Measurements from ENCODE around the gene COL6A2.

The COL6A2 gene

DNA sequence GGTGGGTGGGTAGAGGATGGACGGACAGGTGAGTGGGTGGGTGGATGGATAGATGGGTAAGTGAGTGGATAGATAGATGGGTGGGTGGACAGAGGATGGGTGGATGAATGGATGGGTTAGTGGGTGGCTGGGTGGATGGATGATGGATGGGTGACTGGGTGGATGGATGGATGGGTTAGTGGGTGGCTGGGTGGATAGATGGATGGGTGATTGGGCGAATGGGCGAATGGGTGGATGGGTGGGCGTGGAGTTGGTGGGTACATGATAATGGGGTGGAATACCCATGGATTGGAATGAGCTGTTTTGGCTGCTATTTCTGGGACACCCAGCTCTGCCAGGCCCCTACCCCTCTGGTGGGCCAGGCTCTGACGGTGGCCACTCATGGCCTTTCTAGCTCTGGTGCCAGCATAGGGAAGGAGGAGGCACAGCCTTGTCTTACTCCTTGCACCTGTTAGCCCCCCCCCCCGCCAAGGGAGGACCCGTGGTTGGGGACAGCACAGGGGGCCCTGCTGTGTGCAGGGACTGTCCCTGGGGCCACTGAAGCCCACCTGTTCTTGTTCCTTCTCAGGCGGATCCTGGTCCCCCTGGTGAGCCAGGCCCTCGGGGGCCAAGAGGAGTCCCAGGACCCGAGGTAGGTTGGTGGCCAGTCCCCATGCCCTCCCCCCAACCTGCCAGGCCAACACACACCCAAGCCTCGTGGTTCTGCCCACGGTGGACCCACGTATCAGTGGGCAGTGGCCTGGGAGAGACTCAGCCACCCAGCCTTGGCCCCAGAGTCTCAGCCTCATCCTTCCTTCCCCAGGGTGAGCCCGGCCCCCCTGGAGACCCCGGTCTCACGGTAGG lies 26.4 kb downstream of the COL6A2 start:
- no peak for DNase-seq

DNA sequence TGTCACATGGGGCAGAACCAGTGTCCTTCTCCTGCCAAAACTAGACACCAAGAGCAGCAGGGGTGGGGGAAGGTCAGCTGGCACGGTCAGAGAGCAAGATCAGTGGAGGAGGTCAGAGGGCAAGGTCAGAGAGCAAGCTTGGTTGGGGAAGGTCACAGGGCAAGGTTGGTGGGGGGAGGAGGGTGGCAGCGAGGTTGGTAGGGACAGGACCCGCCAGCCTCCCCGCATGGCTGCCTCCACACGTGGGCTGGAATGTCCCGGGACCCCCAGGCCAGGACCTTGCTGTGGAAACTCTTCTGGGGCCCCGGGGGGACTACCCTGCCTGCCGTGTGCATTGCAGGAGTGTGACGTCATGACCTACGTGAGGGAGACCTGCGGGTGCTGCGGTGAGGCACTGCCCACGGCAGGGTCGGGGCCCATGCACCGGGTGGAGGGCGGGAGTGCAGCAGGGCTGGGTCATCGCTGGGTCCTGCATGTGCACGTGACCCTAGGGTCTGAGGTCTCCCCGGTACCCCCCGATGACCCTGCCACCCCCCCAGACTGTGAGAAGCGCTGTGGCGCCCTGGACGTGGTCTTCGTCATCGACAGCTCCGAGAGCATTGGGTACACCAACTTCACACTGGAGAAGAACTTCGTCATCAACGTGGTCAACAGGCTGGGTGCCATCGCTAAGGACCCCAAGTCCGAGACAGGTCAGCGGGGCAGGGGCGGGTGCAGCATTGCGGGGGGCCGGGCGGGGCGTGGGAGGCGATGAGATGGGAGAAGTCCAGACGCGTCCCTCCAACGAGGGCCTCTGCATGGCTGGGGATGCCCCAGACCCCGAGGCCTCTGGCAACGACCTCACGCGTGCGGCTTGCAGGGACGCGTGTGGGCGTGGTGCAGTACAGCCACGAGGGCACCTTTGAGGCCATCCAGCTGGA lies 27.3 kb downstream of the COL6A2 start:
- DNase-seq, result no peak

DNA sequence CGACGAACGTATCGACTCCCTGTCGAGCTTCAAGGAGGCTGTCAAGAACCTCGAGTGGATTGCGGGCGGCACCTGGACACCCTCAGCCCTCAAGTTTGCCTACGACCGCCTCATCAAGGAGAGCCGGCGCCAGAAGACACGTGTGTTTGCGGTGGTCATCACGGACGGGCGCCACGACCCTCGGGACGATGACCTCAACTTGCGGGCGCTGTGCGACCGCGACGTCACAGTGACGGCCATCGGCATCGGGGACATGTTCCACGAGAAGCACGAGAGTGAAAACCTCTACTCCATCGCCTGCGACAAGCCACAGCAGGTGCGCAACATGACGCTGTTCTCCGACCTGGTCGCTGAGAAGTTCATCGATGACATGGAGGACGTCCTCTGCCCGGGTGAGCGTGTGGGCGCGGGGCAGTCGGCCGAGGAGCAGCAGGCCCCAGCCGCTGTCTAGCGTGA lies 28.0 kb downstream of the COL6A2 start:
- DNase-seq, result no peak

DNA sequence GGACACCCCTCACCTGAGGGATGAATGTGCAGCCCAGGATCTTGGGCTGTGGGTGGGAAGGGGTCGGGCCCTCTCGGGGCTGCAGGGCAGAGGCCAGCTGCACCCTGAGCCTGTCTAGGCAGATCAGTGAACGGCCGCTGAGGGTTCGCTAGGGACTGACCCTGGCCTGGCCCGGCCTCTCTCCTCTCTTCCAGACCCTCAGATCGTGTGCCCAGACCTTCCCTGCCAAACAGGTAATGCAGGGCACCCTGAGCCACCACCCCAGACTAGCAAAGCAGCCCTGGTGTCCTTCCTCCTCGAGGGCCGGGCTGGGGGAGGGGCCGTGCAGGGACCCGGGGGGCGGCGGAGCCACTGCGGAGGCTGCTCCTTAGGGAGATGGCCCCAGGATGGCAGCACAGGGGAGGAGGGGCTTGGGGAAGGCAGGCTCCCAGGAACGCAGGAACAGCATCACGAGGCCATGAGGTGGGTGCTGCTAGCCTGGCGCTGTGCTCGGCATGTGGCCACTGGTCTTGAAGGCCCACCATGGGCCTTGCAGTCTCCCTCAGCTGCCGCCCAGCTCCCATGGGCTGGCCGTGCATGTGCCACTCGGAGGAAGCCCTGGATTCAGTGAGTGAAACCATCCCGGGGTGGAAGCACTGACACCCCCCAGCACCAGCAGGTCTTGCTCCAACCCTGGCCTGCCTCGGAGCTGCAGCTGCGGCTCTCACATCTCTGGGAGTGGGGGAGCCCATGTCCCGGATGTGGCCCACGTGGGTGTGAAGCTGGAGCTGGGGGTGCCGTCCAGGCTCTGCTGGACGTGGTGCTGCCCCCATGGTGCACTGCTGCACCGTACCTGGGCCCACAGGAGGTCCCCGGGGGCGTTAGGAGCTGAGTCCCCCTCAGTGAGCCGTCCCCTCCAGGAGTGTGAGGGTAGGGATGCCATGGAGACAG lies 28.7 kb downstream of the COL6A2 start:
- no peak for DNase-seq

DNA sequence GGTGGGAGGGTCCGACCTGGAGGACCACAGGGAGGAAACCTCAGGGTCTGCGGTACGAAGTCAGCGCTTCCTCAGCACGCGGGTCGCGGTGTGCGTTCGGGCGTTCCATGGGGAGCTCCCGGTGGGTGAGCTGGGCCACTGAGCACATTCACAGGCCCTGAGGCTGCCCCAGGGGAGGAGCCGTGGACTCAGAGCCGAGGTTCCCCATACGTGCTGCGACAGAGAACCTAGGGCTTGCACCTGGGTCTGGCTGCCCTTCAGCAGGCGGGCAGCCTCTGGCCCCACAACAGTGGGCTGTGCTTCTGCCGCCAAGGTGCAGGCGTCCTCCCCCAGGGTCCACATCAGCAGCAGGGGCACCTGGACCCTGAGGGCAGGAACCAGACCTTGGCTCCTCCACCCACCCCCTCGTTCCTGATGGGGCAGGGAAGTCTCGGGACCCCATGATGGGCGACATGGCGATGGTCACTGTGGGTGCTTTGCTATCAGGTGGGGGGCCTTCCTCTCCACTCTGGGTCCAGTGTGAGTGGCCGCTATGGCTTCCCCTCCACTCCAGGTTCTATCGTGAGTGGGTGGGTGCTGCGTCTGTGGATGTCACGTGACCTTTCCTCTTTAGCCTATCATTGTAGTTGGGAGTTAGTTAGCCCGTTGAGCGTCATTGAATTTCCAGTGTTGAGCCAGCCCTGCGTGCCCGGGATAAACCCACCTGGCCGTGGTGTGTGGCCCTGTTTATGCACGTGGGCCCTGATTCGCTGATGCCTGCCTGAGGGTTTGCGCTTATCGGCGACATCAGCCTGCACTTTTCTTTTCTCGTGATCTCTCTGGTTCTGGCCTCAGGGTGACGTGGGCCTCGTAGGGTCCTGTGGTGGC lies 29.6 kb downstream of the COL6A2 start:
- DNase-seq, result no peak

DNA sequence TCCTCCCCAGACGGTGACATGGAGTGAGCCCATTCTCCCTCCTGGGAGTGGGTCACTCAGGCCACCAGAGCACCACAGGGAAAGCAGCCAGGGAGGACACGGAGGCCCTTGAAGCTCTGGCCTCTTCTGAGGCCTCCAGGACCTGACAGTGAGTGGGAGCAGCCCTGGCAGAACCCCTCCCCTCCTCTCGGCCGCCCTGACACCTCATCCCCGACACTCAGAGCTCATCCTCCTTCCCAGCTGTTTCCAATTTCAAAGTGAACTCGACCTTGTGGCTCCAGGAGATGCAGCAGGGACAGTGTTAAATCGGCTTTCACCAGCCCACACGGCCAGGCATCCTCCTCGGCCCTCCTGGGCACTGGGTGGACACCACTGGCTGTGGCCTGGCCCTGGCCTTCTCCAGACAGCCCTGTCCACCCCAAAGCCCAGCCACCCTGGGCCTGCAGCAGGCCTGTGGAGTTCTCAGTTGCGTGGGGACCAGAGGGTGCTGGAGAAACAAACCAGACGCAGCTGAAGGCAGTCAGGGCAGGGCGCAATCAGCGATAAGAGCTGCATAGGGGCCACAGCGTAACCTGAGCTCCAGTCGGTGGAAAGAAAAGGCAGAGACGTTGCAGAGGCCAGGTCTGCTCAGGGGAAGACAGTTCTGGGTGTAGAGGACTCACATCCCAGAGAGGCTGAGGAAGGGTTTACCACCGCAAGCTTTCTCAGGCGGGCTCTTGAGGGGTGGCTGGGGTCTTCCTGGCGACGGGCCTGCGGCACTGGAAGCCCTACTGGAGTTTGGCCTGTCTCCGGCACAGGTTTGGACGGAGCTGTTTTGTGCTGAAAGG lies 30.4 kb downstream of the COL6A2 start:
- no peak for DNase-seq

DNA sequence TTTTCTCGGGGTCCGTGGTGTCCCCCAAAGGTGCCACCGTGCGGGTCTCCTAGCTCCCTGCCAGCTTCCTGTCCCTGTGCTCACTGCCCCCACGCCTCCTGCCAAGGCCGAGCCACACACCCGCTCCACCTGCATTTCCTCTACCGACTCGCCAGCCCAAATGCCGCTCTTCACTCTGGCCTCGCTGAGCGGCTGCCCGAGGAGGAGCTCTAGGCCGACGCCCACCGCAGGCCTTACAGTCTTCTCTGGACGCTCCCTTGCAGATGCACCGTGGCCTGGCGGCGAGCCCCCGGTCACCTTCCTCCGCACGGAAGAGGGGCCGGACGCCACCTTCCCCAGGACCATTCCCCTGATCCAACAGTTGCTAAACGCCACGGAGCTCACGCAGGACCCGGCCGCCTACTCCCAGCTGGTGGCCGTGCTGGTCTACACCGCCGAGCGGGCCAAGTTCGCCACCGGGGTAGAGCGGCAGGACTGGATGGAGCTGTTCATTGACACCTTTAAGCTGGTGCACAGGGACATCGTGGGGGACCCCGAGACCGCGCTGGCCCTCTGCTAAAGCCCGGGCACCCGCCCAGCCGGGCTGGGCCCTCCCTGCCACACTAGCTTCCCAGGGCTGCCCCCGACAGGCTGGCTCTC lies 31.1 kb downstream of the COL6A2 start:
- no peak for DNase-seq

DNA sequence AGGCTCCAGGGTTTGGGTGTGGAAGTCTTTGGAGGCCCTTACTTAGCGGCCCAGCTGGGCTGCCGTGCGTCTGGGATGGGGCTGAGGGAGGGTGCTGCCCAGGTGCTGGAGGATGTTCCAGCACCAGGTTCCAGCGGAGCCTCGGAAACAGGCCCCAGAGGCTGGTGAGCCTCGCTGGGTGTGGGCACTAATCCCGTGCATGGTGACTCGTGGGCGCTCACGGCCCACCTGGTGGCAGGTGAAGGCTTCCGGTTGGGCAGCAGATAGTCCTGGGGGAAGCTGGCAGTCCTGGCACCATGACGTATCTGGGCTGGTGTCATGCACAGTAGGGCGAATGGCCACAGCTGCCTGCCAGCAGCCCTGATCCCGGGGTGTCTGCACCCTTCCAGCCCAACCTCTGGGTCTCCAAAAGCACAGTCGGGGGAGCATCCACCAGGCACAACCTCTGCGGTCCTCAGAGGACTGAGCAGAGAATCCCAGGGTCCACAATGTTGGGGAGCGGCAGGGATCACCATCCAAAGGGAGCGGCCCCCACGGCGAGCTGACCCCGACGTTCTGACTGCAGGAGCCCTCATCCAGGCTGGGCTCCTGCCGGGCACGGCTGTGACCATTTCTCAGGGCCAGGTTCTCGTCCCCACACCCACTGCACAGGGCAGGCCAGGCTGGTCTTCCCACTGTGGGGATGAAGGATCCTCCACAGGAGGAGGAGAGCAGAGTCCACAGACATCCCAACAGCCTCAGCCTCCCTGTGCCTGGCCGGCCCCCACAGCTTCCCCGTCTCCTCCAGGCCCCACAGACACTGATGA lies 32.1 kb downstream of the COL6A2 start:
- no peak for DNase-seq

DNA sequence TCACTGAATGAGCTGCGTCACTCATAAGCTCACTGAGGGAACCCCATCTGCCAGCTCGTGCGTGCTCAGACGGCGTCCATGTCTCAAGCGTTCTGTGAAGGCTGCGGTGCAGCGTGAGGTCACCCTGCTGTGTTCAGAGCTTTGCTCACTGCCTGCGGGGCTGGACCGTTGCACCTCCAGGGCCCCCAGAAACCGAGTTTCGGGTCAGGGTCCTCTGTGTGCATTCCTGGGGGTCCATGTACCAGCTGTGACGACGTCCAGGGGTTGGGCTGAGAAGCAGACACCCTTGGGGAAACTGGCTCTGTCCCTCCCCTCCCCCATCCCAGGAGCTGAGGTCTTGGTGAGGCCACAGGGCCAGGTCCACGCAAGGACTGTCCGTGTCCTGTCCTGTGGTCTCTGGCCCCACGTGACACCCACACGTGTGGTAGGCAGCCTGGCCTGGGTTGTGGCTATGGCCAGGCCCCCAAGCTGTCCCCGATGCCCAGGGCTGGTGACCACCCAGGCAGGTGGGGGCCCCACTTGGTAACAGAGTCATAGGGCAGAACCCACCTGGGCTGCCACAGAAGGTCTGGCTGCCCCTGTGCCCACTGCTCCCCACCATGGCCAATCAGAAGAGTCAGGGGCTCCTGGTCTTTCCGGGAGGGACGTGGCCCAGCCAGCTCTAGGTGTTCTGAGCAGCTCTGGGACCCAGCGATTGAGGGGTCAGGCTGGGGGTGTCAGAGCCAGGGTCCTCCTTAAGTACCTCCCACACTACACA lies 33.1 kb downstream of the COL6A2 start:
- DNase-seq, result no peak

DNA sequence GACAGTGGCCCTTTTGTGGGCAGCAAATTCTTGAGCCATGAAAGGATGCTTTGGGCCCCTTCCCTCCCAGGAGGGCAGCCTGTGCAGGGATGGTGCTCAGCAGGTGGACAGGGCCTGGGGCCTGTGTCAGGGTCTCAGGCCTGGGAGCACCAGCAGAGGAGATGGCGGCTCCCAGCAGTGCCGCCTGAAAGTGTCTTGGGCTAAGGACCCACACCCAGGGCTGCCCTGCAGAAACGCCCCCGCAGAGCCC lies 33.6 kb downstream of the COL6A2 start:
- no peak for DNase-seq

DNA sequence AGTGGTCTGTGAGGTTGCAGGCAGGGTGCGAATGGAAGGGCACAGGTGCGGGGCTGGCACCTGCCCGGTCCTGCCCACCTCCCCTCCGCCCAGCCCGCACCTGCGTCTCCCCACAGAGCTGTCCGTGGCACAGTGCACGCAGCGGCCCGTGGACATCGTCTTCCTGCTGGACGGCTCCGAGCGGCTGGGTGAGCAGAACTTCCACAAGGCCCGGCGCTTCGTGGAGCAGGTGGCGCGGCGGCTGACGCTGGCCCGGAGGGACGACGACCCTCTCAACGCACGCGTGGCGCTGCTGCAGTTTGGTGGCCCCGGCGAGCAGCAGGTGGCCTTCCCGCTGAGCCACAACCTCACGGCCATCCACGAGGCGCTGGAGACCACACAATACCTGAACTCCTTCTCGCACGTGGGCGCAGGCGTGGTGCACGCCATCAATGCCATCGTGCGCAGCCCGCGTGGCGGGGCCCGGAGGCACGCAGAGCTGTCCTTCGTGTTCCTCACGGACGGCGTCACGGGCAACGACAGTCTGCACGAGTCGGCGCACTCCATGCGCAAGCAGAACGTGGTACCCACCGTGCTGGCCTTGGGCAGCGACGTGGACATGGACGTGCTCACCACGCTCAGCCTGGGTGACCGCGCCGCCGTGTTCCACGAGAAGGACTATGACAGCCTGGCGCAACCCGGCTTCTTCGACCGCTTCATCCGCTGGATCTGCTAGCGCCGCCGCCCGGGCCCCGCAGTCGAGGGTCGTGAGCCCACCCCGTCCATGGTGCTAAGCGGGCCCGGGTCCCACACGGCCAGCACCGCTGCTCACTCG lies 34.1 kb downstream of the COL6A2 start:
- DNase-seq, result no peak

DNA sequence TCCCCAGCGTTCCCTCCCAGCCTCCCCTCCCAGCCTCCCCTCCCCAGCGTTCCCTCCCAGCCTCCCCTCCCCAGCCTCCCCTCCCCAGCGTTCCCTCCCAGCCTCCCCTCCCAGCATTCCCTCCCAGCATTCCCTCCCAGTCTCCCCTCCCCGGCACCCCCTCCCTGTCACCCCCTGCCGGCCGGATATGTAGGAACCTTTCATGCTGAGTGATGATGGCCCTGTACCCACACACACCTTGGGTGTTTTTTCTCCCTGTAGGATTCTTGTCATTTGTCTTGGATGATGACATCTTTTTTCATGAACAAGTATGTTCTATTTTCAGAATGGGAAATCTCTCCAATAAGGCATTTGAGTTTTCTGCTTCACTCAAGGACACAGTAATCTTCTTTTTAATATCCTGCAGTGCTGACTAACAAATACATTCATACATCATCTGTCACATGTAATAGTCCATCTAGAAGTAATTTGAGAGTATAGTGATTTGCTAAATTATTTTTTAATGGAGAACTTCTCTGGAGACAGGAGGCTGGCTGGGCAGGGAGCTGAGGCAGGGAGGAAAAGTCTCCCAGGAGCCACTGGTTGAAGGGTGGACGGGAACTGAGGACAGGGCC lies 38.0 kb downstream of the COL6A2 start:
- DNase-seq, result no peak

DNA sequence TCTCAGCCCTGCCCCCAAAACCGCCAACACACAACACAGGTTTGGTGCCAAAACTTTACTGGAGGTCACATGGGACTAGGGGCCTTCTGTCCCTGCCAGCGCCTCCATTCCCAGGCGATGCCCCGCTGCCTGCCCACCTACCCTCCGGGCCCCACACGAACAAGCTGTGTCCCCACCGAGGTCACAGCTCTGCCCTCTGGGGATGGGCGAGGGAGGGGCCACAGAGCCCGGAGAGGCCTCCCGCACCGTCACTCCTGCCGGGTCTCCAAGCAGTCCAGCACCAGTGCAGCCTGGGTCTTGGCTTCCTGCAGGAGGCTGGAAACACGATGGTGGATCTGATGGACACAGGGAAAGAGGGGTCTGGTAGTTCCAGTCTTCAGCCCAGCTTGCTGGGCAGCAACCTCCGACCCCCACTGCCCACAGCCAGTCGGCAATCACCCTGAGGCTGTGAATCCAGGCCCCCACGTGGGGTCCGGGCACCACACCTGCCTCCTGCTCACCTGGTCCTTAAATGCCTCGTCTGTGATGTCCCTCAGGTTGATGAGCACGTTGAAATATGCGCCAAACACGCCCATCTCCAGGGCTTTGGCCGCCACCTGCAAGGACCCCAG lies 38.9 kb downstream of the COL6A2 start:
- DNase-seq, result no peak

DNA sequence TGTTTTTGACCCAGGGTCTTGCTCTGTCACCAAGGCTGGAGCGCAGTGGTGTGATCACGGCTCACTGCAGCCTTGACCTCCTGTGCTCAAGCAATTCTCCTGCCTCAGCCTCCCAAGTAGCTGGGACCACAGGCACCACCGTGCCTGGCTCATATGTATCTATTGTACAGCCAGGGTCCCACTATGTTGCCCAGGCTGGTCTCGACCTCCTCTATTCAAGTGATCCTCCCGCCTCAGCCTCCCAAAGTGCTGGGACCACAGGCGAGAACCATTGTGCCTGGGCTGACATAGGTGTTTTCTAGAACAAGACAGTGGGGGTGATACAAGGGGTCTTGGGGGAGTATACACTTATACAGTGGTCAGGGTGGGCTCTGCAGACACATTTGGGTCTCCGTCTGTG lies 40.0 kb downstream of the COL6A2 start:
- no peak for DNase-seq

DNA sequence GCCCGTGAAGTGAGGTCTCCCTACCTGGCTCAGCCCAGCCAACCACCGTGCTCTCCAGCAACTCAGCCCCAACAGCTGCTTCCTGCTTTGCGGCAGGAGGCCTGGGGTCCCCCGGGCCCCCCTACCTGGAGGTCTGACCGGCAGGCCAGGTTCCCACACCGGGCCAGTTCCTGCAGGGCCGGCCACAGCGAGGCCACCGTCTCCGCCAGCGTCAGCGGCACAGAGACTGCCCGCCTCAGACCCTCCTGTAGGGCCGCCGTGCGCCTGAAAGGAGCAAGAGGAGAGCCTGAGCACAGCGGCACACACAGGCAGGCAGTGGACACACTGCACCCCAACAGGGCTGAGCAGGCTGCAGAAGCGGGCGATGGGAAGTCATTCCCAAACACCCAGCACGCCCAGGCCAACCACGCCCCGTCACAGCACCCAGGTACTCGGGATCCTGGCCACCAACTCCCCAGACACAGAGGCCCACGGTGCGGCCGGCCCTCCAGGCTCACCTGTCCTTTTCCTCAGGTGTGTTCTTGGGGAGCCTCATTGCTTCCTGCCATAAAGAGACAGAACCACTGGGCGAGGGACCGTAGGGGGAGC lies 40.6 kb downstream of the COL6A2 start:
- no peak for DNase-seq
